Subcutaneous abdominal adipose tissue (tissue), 5 donors: Measurements from ENCODE around the gene C20orf144.
A peak's percentile ranks its signal among the peaks of the same experiment; 100 is the strongest.

Source experiments
- H3K27ac ChIP-seq: one replicate; pipeline ENCODE4 v1.7.0; 2013; ENCODE audit warnings: low read depth, mild to moderate bottlenecking, inconsistent platforms, low read length, moderate library complexity
- H3K27me3 ChIP-seq, 5 donors: one replicate each; pipeline ENCODE4 v1.7.0; 2013; ENCODE audit warnings: low read length in 5 of 5, inconsistent platforms in 1 of 5; ENCODE audit not compliant: control insufficient read depth in 5 of 5, insufficient read depth in 4 of 5
- H3K36me3 ChIP-seq, 5 donors: one replicate each; pipeline ENCODE4 v1.7.0; 2013; ENCODE audit warnings: low read length in 5 of 5; ENCODE audit not compliant: control insufficient read depth in 5 of 5, insufficient read depth in 5 of 5
- H3K4me1 ChIP-seq, 5 donors: one replicate each; pipeline ENCODE4 v1.7.0; 2013; ENCODE audit warnings: low read length in 5 of 5, mild to moderate bottlenecking in 3 of 5, moderate library complexity in 1 of 5; ENCODE audit not compliant: control insufficient read depth in 5 of 5, insufficient read depth in 5 of 5
- H3K4me3 ChIP-seq, 5 donors: one replicate each; pipeline ENCODE4 v1.7.0; 2013; ENCODE audit warnings: low read length in 5 of 5, low read depth in 1 of 5
- H3K9ac ChIP-seq, 5 donors: one replicate each; pipeline ENCODE4 v1.7.0; 2013; ENCODE audit warnings: low read length in 5 of 5, mild to moderate bottlenecking in 4 of 5, moderate library complexity in 3 of 5
- H3K9me3 ChIP-seq, 5 donors: one replicate each; pipeline ENCODE4 v1.7.0; 2013; ENCODE audit warnings: low read length in 5 of 5; ENCODE audit not compliant: control insufficient read depth in 5 of 5
- donor health status: healthy.
- donor health status: healthy.
- donor health status: healthy.
- donor health status: healthy.
- donor health status: healthy.

C20orf144 gene

DNA sequence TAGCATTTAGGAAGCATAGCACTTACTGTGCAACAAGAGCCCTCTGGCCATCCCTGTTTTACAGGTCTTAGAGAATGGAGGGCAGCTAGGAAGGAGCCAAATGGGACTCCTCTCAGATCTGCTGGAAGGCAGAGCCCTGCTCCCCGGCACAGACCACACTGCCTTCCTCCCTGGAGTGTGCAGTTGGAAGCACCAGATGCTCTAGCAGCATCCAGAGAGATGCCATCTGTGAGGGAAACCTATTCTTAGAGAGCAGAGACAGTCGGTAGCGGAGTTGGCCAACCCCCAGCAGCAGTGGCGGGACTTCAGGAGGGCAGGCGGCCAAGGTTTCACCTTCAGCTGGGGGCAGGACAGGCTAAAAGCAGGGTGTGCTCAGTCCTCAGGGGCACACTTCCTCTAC, 40.7 kb downstream of the C20orf144 start:
- Histone ChIP-seq H3K9ac (no peak overlapping the region), H3K27ac (no peak overlapping the region)

GRCh38 chr20:33703498-33704137, 41.5 kb downstream of the C20orf144 start:
- Histone ChIP-seq H3K9me3 (no peaks in the 10 kb centered on the region), H3K9ac (no peak overlapping the region), H3K36me3 (peaks cover 0 to 30% (median 12%) of the 10 kb centered on the region in 5 donors), H3K4me1 (no peaks in the 10 kb centered on the region), H3K27me3 (no peaks in the 10 kb centered on the region), H3K27ac (no peak overlapping the region), H3K4me3 (no peak overlapping the region)

More for the DNA sequence above, 40.7 kb downstream of the C20orf144 start:
- H3K4me1 ChIP-seq: no peaks in the 10 kb centered on the region
- H3K4me3 ChIP-seq: no peak overlapping the region
- peaks cover 0 to 30% (median 12%) of the 10 kb centered on the region in 5 donors for H3K36me3 ChIP-seq
- H3K9me3 ChIP-seq: no peaks in the 10 kb centered on the region
- H3K27me3 ChIP-seq: no peaks in the 10 kb centered on the region

DNA sequence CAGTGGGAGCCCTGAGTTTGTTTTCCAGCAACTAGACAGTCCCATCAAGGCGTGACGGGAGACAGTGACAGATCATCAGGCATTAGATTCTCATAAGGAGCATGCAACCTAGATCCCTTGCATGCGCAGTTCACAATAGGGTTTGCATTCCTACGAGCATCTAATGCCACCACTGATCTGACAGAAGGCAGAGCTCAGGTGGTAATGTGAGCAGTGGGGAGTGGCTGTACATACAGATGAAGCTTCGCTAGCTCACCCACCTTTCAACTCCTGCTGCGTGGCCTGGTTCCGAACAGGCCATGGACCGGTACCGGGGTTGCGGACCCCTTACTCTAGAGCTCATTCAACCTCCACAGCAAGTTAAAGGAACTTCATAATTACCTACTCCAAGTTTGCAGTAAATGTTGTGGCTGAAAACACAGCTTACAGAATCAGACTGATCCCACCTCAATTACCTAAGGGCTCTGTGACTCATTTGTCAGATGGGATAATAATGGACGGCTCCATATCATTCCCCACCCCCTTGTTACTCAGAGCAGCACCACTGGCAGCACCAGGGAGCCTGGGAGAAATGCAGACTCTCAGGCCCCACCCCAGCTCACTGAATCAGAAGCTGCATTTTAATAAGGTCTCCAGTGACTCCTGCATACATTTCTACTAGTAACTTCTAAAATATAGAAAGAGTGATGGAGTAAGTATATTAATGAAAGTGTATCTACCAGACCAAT, 42.2 kb downstream of the C20orf144 start:
- H3K9me3 ChIP-seq: no peaks in the 10 kb centered on the region
- no peak overlapping the region for H3K9ac ChIP-seq
- no peak overlapping the region for H3K4me3 ChIP-seq
- no peak overlapping the region for H3K27ac ChIP-seq
- no peaks in the 10 kb centered on the region for H3K4me1 ChIP-seq
- no peaks in the 10 kb centered on the region for H3K27me3 ChIP-seq
- H3K36me3 ChIP-seq: peaks cover 0 to 30% (median 12%) of the 10 kb centered on the region in 5 donors

DNA sequence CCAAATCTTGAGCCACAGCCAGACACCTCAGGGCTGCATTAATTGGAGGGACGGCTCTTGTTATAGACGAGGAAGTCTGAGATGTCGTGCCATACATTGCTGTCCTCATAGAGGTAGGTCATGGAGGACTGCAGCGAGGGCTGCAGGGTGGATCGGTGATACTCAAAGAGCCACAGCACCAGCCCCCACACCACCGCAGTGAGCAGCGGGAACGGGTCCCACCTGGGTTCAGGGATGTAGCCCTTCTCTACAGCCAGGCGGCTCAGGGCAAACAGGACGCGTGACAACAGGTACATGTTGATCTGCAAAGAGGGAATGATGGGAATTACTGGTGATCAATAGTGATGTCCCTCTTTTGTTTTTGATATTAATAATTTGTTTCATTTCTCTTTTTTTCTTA, 45.5 kb downstream of the C20orf144 start:
- H3K27me3 ChIP-seq: no peaks in the 10 kb centered on the region
- H3K36me3 ChIP-seq: peaks cover 0 to 51% (median 30%) of the 10 kb centered on the region in 5 donors
- no peaks in the 10 kb centered on the region for H3K9me3 ChIP-seq

DNA sequence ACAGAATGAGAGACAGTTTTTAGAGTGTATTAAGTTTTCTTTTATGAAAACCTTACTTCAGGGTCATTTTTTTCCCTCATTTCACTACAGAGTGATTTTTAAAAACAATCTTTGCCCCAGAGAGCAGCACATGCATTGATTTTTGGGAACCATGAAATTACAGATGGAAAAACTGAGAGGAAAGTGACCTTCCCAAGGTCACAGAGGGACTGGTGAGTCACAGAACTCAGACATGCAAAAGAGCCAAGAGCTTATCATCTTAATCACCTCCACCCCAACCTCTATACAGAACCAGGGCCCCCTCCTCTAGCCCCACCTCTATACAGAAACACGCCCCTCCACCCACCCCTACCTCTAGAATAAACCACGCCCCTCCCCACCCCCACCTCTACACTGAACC, 47.3 kb downstream of the C20orf144 start:
- no peak overlapping the region for H3K27ac ChIP-seq
- no peak overlapping the region for H3K9ac ChIP-seq
- H3K4me3 ChIP-seq: no peak overlapping the region
- H3K27me3 ChIP-seq: no peaks in the 10 kb centered on the region
- peaks cover 0 to 58% (median 46%) of the 10 kb centered on the region in 5 donors for H3K36me3 ChIP-seq
- no peaks in the 10 kb centered on the region for H3K9me3 ChIP-seq
- H3K4me1 ChIP-seq: no peaks in the 10 kb centered on the region

More for the DNA sequence above, 45.5 kb downstream of the C20orf144 start:
- Histone ChIP-seq H3K4me3 (no peak overlapping the region), H3K9ac (no peak overlapping the region), H3K27ac (no peak overlapping the region), H3K4me1 (no peaks in the 10 kb centered on the region)

GRCh38 chr20:33709905-33710541, 47.9 kb downstream of the C20orf144 start:
- H3K9me3 ChIP-seq: no peaks in the 10 kb centered on the region
- peaks cover 0 to 61% (median 51%) of the 10 kb centered on the region in 5 donors for H3K36me3 ChIP-seq

GRCh38 chr20:33710681-33711445, 48.7 kb downstream of the C20orf144 start:
- Histone ChIP-seq H3K9me3 (no peaks in the 10 kb centered on the region), H3K4me1 (no peaks in the 10 kb centered on the region), H3K9ac (no peak overlapping the region), H3K27me3 (no peaks in the 10 kb centered on the region), H3K27ac (no peak overlapping the region), H3K36me3 (peaks cover 0 to 62% (median 51%) of the 10 kb centered on the region in 5 donors), H3K4me3 (no peak overlapping the region)

More at GRCh38 chr20:33709905-33710541, 47.9 kb downstream of the C20orf144 start:
- no peaks in the 10 kb centered on the region for H3K4me1 ChIP-seq
- no peaks in the 10 kb centered on the region for H3K27me3 ChIP-seq
- peak overlapping the region in 1 of 5 donors; percentile 20 for H3K9ac ChIP-seq
- H3K27ac ChIP-seq: no peak overlapping the region
- no peak overlapping the region for H3K4me3 ChIP-seq

DNA sequence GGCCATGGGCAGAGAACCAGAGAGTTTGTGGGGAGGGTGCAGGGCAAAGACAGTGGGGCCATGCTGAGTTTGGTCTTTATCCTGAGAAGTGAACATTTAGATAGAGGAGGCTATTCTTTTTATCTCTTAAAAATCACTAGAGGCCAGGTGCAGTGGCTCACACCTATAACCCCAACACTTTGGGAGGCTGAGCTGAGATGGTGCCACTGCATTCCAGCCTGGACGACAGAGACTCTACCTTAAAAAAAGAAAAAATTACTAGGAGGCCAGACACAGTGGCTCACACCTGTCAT, 49.3 kb downstream of the C20orf144 start:
- Histone ChIP-seq H3K27me3 (no peaks in the 10 kb centered on the region), H3K9me3 (no peaks in the 10 kb centered on the region), H3K27ac (no peak overlapping the region), H3K4me1 (no peaks in the 10 kb centered on the region), H3K4me3 (no peak overlapping the region), H3K36me3 (peaks cover 0 to 57% (median 51%) of the 10 kb centered on the region in 5 donors), H3K9ac (no peak overlapping the region)
